Measurements from ENCODE around the gene ZNF577.

ZNF577 gene

DNA sequence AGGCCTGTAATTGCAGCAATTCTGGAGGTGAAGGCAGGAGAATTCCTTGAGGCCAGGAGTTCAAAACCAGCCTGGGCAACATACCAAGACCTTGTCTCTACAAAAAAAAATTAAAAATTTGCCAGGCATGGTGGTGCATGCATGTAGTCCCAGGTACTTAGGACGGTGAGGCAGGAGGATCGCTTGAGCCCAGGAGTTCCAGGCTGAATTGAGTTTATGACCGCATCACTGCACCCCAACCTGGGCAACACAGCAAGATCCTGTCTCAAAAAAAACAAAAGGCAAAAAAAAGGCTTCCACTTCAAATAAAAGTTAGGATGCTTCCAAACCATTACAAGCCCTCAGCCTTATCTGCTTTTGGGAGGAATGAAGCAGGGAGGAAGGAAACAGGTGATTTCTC is 5.2 kb downstream of the ZNF577 start:
- no peak for FAIRE-seq
- DNase-seq (ENCODE audit: insufficient read length, low spot score) = no peak

DNA sequence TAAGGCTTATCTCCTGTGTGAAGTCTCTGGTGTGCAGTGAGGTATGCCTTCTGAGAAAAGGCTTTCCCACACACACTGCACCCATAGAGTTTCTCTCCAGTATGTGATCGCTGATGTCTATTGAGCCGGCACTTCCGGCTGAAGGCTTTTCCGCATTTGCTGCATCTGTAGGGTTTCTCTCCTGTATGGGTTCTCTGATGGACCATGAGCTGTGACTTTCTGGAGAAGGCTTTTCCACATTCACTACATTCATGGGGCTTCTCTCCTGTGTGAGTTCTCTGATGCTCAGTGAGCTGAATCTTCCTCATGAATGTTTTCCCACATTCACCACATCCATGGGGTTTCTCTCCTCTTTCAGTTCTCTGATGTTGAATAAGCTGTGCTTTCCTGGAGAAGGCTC is 14.7 kb downstream of the ZNF577 start:
- FAIRE-seq = no peak

GRCh38 chr19:51861870-51862622 is 25.7 kb downstream of the ZNF577 start:
- FAIRE-seq = no peak
- DNase-seq (ENCODE audit: insufficient read length, low spot score) = no peak

More for the DNA sequence above, 14.7 kb downstream of the ZNF577 start:
- DNase-seq (ENCODE audit: insufficient read length, low spot score) = no peak

- DNase-seq (ENCODE audit: insufficient read length, low spot score) = no peak
- no peak for FAIRE-seq
Observed at GRCh38 chr19:51837145-51837544, 50.6 kb downstream of the ZNF577 start.

- DNase-seq (ENCODE audit: insufficient read length, low spot score) (no peak), FAIRE-seq (no peak)
Observed at GRCh38 chr19:51830274-51830673, 57.5 kb downstream of the ZNF577 start.

- FAIRE-seq = no peak
- no peak for DNase-seq (ENCODE audit: insufficient read length, low spot score)
Observed at GRCh38 chr19:51824281-51825005, 63.3 kb downstream of the ZNF577 start.

DNA sequence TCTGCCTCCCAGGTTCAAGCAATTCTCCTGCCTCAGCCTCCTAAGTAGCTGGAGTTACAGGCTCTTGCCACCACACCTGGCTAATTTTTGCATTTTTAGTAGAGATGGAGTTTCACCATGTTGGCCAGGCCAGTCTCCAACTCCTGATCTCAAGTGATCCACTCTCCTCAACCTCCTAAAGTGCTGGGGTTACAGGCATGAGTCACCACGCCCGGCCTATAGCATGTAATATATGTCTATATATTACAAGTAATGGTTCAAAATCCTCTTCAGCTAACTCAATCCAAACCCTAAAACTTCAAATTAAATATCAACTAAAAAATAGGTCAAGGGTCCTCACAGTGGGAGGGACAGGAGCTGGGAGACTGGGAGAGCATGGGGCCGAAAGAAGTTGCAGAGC is 64.8 kb downstream of the ZNF577 start:
- FAIRE-seq = no peak
- DNase-seq (ENCODE audit: insufficient read length, low spot score) = no peak

DNA sequence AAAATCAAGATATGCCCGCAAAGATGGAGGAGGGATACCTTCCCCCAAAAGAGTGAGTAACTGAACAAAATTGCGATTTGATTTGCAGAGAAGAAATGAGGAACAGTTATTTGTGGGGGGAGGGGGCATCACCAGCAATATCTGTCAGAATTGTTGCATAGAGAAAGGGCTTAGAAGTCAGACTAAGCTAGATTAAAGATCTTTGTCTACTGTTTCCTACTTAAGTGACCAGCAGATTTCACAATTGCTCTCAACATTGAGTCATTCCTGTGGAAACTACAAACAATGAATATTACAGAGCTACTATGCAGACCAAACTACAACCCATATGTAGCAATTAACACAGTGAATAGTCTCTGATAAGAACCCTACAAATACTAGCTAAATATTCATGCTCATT is 65.4 kb downstream of the ZNF577 start:
- DNase-seq (ENCODE audit: insufficient read length, low spot score) (no peak), FAIRE-seq (no peak)

GRCh38 chr19:51821921-51822320 is 65.8 kb downstream of the ZNF577 start:
- DNase-seq (ENCODE audit: insufficient read length, low spot score) = no peak
- FAIRE-seq = no peak

DNA sequence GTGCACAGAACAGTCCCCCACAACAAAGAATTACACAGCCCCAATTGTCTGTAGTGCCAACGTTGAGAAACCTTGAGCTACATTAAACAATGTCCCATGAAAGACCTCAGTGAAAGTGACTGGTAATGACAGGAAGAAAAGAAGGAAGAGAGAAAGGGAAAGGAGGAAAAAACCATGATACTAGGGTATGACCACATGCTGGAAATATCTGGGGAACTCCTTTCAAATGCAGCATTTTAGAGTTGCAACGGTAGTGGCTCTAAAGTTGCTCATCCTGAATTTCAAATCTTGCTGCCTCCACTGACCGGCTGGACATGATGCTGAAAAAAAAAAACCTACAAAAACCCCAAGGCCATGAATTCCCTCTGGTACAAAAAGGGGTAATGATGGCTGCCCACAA is 66.3 kb downstream of the ZNF577 start:
- FAIRE-seq (no peak), DNase-seq (ENCODE audit: insufficient read length, low spot score) (no peak)
